ENCODE measurements around the gene KIF11.

GRCh38 chr10:92615515-92615914 is 22.6 kb downstream of the KIF11 start:
- TF ChIP-seq CTCF (conservative IDR thresholded peaks at IDR 0.05; ENCODE audit: low read depth in 2 of 2) (no peak), EZH2 (IDR thresholded peaks at IDR 0.05; ENCODE audit: low read depth, unreplicated experiment) (no peak), POLR2AphosphoS5 (IDR thresholded peaks at IDR 0.05; ENCODE audit: low read depth) (no peak), REST (IDR thresholded peaks at IDR 0.05; ENCODE audit: unreplicated experiment) (no peak), CREB1 (CRISPR knock-in tag; IDR thresholded peaks at IDR 0.05; ENCODE audit: low read depth) (no peak), EZH2phosphoT487 (IDR thresholded peaks at IDR 0.05; ENCODE audit: unreplicated experiment) (no peak)

Data from GM23338 (cell line).